IgD-negative memory B cell (primary cell): Measurements from ENCODE around the gene SLC12A7. TPM values are rescaled to one million over a fixed set of nuclear protein-coding genes. Genes with fewer than 3 reads are reported as not detected.
"Not testable (repeated sequence)": the region's sequence is repeated elsewhere in the genome, so short reads cannot be mapped to it uniquely, and the experiment has no call there.

Experiments used
- H3K27ac Mint-ChIP-seq, 3 donors: one replicate each; pipeline ENCODE4 v1.8.0; 2020 to 2022; ENCODE audit warnings: mild to moderate bottlenecking in 3 of 3, mixed read lengths in 3 of 3, moderate library complexity in 1 of 3
- H3K27me3 Mint-ChIP-seq: one replicate; pipeline ENCODE4 v1.8.0; 2021; ENCODE audit warnings: mixed read lengths
- H3K36me3 Mint-ChIP-seq: one replicate; pipeline ENCODE4 v1.8.0; 2020; ENCODE audit warnings: mild to moderate bottlenecking, mixed read lengths
- H3K4me1 Mint-ChIP-seq, 3 donors: one replicate each; pipeline ENCODE4 v1.8.0; 2020 to 2022; ENCODE audit warnings: mixed read lengths in 3 of 3, mild to moderate bottlenecking in 1 of 3
- H3K4me3 Mint-ChIP-seq, 4 donors: one replicate each; pipeline ENCODE4 v1.8.0; 2020 to 2022; ENCODE audit warnings: mild to moderate bottlenecking in 4 of 4, mixed read lengths in 4 of 4, moderate library complexity in 3 of 4
- H3K9me3 Mint-ChIP-seq, 3 donors: one replicate each; pipeline ENCODE4 v1.8.0; 2020 to 2021; ENCODE audit warnings: mixed read lengths in 3 of 3, mild to moderate bottlenecking in 1 of 3
- polyA plus RNA-seq: library from polyadenylated mRNA; unstranded; fragments of 300-500 nt; fragmentation: Illumina TruSeq; gene quantifications from one replicate; pipeline ENCODE4 v1.2.3, GENCODE V29; 2021

SLC12A7 gene
- polyA plus RNA-seq, 1 donor from 2014 or later = 10.9 TPM

DNA sequence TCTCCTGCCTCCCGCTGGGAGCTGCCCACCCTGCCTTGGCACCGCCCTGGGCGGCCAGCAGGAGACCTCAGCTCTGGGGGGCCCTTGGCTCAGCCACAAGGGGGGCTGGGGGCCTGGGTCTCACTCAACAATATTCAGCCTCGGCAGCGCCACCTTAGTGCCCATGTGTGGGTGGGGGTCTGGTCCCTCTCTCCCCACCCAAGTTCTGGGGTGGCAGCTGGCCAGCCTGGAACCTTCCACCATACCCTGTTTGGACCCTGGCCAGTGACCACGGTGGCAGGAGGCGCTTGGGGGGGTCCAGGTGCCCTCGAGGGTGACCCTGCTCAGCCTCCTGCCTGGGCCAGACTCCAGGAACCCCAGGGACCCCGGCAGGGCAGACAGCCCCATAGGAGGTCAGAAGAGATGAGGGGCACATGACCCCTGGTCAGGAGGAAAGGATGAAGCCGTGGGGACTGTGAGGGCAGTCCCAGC is 81.0 kb downstream of the SLC12A7 start:
- H3K27me3 Mint-ChIP-seq = peaks cover 15% of the 10 kb centered on the region
- H3K4me3 Mint-ChIP-seq = no peak overlapping the region
- H3K27ac Mint-ChIP-seq = no peak overlapping the region
- peaks cover 0 to 2% (median 0%) of the 10 kb centered on the region in 3 donors for H3K4me1 Mint-ChIP-seq
- H3K36me3 Mint-ChIP-seq = peaks cover 2% of the 10 kb centered on the region
- H3K9me3 Mint-ChIP-seq = no peaks in the 10 kb centered on the region

DNA sequence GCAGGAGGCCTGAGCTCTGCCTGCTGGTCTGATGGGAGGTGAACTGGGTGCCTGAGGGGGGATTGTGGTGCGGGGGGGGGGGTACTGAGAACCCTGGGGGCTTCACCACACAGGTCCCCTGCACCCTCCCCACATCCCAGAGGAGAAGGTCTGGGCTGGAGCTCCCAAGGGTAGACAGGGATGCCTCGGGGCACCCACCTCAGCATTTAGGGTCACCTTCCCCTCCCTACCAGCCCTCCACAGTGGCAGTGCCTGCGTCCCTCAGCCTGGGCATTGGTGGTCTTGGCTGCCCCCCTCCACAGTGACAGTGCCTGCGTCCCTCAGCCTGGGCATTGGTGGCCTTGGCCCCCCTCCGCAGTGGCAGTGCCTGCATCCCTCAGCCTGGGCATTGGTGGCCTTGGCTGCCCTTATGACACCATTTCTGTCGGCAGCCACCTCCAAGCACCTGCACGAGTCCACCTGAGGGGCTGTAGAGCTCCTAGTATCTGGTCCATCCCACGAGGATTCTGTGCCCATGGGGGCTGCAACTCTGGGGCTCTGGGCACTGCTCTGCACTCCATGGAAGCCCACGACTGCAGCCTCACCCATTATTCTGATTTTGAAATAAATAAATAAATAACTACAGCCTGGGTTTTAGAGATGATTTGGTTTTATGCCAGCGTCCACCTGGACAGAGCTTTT is 81.8 kb downstream of the SLC12A7 start:
- no peaks in the 10 kb centered on the region for H3K9me3 Mint-ChIP-seq
- H3K4me1 Mint-ChIP-seq = peaks cover 0 to 2% (median 0%) of the 10 kb centered on the region in 3 donors
- peaks cover 15% of the 10 kb centered on the region for H3K27me3 Mint-ChIP-seq
- H3K36me3 Mint-ChIP-seq = peaks cover 2% of the 10 kb centered on the region
- no peak overlapping the region for H3K4me3 Mint-ChIP-seq
- H3K27ac Mint-ChIP-seq = no peak overlapping the region

DNA sequence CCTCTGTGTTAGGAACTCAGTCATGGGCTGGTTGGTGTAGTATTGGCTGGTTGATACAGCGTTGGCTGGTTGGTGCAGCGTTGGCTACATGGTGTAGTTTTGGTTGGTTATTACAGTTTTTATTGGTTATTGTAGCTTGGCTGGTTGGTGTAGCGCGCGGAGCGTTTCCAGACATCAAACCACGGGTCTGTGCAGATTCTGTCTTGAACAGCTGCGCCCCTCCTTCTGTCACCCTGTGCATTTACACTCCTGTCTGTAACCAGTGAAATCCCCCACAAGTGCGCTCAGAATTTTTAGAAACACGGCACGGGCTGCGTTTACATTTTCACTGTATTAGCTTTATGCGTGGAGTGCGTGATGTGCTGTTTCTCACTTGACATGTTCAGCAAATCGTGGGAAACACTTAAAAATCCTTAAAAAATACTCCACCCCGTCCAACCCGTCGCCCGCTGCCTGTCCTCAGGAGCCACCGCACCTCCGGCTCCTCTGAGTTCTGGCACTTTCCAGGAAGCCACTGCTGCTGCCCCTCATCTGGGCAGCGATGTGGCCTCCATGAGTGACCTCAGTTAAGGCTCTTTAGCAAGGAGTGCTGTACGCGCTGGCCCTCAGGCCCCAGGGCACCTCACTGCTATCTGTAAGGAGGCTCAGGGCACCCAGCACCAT is 82.5 kb downstream of the SLC12A7 start:
- Mint-ChIP-seq H3K27ac (no peak overlapping the region), H3K36me3 (no peaks in the 10 kb centered on the region), H3K27me3 (peaks cover 15% of the 10 kb centered on the region), H3K9me3 (no peaks in the 10 kb centered on the region), H3K4me1 (no peaks in the 10 kb centered on the region), H3K4me3 (no peak overlapping the region)

DNA sequence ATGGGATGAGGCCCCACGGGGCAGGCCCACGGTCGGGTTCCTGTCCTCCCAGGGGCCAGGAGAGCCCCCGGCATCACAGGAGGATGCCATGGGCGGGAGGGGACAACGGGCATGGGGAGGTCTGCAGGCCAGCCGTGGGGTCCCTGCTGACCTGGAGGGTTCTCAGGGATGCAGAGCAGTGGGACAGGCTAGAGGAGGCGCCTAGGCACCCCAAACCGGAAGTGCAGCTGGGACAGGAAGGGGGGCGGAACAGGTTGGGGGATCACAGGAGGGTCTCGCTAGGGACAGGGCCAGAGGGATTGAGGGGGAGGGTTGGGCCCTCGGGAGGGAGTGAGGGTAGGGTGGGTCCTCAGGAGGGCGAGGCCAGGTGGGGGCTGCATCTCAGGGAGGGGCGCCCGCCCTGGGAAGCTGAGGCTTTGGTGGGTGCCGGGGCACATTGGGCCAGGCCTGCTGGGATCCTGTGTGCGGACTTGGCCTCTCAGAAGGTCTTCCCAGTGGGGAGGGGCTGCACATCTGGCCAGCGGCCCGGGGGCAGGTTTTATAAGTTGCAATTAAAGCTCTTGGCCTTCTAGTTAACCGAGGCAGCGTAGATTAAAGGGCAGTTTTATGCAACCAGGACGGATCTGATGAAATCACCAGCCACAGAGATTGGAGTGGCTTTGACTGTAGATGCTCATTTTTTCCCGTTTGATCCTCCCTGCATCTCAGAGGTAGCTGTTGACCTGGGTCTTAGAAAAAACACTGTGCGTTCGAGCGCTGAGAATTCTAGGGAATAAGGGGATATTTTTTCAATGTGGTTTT is 83.2 kb downstream of the SLC12A7 start:
- Mint-ChIP-seq H3K4me3 (no peak overlapping the region), H3K9me3 (no peaks in the 10 kb centered on the region), H3K4me1 (no peaks in the 10 kb centered on the region), H3K27me3 (peaks cover 15% of the 10 kb centered on the region), H3K36me3 (no peaks in the 10 kb centered on the region), H3K27ac (no peak overlapping the region)

DNA sequence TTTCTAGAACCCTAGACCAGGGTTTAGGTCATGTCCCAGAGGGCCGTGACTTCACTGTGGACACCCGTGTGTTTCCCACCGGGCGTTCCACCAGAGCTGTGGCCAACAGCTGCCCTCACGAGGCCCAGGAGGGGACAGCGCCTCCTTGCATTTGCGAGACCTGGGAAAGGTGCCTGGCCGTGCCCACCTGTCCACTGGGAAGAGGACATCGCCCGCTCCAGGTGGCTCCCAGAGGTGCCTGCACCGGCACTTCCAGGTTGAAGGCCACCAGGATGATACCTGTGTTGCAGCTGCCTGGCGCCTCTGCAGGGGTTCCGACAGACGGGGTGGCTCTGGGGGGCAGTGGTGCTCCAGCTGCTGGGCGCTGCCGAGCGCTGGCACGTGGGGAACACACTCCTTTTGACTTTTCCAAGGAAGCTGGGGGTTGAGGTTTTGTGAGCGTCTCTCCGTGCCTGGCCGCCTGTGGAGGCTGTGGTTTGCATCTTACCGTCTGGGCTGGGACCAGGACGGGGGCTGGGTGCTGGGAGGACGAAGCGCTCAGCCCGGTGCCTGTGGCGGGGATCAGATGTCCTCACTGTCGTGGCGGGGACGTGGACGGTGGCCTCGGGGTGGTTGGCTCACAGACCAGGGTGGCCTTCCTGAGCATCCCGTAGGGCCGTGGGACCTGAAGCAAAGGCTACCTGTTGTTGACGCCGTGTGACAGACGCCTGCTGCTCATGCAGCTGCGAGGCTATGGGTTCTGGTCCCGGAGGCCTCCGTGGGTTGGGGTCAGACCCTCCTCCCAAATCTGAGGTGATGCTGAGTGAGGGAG is 84.0 kb downstream of the SLC12A7 start:
- H3K27me3 Mint-ChIP-seq = peaks cover 15% of the 10 kb centered on the region
- no peaks in the 10 kb centered on the region for H3K9me3 Mint-ChIP-seq
- H3K4me1 Mint-ChIP-seq = no peaks in the 10 kb centered on the region
- H3K27ac Mint-ChIP-seq = no peak overlapping the region
- no peaks in the 10 kb centered on the region for H3K36me3 Mint-ChIP-seq
- no peak overlapping the region for H3K4me3 Mint-ChIP-seq

DNA sequence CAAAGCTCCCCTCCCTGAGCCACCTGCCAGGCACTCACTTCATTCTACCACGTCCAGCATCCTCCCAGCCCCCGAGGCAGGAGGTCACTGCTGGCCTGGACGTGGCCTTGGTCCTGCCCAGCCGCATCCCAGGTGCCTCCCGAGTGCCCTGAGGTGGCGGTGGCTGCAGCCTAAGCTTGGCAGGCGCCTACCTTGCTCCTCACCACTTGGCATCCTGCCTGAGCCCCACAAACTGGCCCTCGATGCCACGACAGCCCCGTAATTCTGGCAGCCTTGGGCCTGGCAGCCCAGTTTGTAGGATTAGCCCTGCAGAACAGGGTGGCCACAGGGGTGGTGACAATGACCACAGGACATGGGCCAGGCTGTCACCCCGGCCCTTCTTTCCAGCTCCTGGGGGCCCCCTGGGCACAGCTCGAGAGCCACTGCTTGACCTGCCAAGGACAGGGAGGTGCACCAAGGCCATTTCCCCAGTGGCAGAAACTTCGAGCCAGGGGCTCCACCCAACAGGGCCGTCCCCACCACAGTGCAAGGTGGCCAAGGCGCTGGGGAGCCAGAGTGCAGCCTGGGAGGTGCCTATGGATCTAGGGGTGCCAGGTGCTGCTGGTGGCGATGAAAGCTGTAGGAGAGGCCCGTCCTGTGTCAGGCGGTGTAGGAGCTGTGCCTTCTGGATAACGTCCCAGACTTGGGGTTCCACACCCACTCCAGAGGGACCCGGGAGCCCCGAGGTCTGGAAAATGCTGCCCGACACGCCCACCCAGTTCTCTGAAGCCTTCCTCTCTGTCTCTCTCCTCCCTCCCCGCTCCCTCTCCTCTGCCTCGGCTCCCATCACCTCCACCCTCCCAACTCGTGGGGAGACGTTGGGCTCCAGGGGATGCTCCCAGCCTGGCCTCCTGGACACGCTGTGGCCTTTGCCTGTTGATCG is 84.9 kb downstream of the SLC12A7 start:
- no peaks in the 10 kb centered on the region for H3K9me3 Mint-ChIP-seq
- H3K4me1 Mint-ChIP-seq = no peaks in the 10 kb centered on the region
- peaks cover 8% of the 10 kb centered on the region for H3K27me3 Mint-ChIP-seq
- no peak overlapping the region for H3K4me3 Mint-ChIP-seq
- H3K36me3 Mint-ChIP-seq = no peaks in the 10 kb centered on the region
- H3K27ac Mint-ChIP-seq = no peak overlapping the region

DNA sequence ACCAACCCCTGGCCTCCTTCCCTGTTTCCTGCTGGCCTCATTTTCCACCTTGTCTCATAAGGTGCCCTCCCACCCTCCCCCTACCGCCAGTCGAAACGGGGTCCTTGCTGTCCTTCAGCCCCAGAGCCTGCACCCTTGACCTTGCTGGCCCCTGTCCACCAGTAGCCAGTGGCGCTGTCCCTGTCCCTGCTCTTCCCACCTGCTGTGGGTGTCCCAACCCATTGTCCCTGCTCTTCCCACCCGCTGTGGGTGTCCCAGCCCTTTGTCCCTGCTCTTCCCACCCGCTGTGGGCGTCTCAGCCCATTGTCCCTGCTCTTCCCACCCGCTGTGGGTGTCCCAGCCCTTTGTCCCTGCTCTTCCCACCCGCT is 89.9 kb downstream of the SLC12A7 start:
- H3K27me3 Mint-ChIP-seq, H3K36me3 Mint-ChIP-seq, H3K4me1 Mint-ChIP-seq, H3K27ac Mint-ChIP-seq, H3K4me3 Mint-ChIP-seq, H3K9me3 Mint-ChIP-seq: not testable (repeated sequence)

DNA sequence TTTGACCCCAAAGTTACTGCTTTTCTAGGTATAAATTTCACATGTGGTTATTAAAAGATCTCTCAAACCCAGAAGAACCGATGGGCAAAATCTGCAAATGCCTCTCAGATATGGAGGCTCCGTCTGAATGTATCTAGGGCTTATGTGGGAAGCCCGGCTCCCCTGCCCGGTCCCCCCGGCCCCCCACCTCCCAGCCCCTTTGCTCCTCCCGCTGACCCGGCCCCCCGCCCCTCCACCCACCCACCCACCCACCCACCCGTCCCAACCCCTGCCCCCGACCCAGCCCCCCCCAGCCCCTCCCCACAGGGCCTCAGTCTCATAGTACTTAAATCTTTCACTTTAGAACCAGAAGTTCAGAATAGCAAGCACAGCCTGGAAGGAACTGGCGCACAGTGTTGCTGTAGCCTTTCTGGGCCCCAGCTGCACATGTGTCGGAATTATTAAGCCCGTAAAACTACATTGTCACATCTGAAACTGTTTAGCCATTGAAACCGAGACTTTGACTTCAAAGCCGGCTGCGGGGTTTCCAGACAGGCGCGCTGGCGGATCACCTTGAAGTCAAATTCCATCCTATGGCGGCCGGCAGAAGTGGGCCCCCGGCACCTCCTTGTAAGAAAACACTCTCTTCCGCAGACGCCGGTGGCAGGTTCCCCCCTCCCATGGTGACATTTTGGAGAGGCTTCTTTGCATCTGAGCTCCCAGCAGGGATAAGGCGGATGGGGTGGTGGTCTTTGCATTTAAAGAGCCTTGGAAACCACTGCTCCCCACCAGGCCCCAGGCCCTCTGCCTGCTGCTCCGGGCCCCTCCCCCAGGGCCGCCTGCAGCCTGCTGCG is 90.5 kb downstream of the SLC12A7 start:
- H3K4me3 Mint-ChIP-seq = no peak overlapping the region
- no peaks in the 10 kb centered on the region for H3K36me3 Mint-ChIP-seq
- no peaks in the 10 kb centered on the region for H3K4me1 Mint-ChIP-seq

DNA sequence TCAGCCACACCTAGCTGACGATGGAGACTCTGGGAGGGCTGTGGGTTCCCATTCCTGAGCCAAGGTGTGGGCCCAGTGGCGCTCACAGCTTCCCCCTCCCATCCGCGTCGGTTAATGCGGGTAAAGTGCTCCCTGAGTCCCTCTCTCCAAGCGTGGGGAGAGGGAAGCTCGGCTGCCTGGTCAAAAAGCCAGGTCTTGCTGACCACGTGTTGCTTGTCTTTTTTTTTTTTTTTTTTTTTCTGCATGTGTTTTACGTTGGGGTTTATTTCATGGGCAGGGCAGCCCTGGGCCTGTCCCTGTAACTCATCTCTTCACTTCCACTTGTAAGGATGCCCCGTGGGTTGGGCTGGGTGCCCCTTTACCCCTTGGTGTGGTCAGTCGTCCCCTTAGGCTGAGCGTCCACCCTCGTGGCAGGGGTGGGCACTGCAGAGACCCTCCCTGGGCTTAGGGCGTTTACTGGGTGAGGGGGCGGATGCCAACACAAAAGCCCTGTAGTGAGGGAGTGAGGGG is 91.4 kb downstream of the SLC12A7 start:
- Mint-ChIP-seq H3K36me3 (no peaks in the 10 kb centered on the region), H3K9me3 (no peaks in the 10 kb centered on the region), H3K27me3 (no peaks in the 10 kb centered on the region), H3K4me3 (peak overlapping the region in 1 of 4 donors; percentile 43), H3K27ac (no peak overlapping the region), H3K4me1 (no peaks in the 10 kb centered on the region)

More for the DNA sequence above, 90.5 kb downstream of the SLC12A7 start:
- Mint-ChIP-seq H3K9me3 (no peaks in the 10 kb centered on the region), H3K27ac (no peak overlapping the region), H3K27me3 (no peaks in the 10 kb centered on the region)

DNA sequence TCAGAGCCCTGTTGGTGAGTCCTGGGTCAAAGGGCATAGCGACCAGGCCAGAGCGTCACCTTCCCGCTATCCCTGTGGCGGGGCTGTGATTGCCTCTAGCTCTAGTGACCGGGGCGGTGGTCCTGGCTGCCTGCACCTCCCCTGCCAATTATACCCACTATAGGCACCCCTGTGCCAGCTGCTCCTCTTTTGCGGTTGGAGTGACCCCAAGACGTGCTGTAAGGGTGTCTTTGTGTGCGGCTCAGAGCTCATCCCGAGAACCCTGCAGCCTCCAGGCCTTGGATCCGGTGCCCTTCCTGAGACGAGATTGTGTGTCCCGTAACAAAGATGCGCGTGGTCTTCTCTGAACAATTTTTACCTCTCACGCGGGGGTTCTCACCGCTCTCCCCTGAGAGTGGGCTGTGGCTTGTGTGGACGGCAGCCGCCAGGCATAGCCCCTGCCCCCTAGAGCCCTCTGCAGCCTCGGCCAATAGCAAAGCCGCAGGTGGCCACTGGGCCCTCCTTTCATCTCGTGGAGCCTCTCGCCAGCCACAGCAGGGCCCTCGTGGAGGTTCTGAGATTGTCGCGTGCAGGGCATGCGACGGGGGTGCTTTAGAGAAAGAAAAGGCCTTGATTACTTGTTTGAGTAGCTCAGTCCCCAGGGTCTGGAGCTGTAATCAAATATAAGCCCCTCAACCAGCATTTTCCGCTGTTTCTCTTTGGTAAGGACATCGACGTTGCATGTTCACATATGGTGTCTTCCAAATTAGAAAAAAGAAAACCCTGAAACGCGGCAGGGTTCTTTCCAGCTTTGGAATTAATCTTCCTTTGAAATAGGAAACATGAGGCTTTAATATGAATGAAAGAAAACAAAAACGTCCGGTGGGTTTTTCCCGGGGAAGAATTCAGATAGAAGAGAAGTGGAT is 92.6 kb downstream of the SLC12A7 start:
- H3K9me3 Mint-ChIP-seq = no peaks in the 10 kb centered on the region
- H3K36me3 Mint-ChIP-seq = no peaks in the 10 kb centered on the region
- no peak overlapping the region for H3K4me3 Mint-ChIP-seq
- H3K27ac Mint-ChIP-seq = no peak overlapping the region
- no peaks in the 10 kb centered on the region for H3K4me1 Mint-ChIP-seq
- no peaks in the 10 kb centered on the region for H3K27me3 Mint-ChIP-seq

DNA sequence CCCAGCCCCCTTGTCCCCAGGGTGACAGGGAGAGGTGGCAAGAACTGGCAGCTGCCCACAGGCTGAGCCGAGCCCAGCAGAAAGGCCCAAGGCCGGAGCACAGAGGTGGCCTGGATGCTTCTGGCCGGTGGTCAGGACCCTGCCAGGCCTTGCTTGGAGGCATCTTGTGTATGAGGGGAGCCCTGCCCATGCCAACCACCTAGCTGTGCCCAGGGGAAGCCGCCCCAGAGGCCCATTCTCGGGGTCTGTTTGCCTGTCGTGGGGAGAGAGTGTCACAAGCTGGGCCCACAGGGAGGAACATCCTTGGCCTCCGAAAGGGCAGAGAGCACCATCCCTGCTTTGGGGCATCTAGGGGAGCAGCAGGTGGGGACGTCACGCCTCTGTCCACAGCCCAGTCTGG is 93.3 kb downstream of the SLC12A7 start:
- Mint-ChIP-seq H3K4me3 (no peak overlapping the region), H3K36me3 (no peaks in the 10 kb centered on the region), H3K4me1 (no peaks in the 10 kb centered on the region), H3K9me3 (no peaks in the 10 kb centered on the region), H3K27ac (no peak overlapping the region), H3K27me3 (no peaks in the 10 kb centered on the region)

DNA sequence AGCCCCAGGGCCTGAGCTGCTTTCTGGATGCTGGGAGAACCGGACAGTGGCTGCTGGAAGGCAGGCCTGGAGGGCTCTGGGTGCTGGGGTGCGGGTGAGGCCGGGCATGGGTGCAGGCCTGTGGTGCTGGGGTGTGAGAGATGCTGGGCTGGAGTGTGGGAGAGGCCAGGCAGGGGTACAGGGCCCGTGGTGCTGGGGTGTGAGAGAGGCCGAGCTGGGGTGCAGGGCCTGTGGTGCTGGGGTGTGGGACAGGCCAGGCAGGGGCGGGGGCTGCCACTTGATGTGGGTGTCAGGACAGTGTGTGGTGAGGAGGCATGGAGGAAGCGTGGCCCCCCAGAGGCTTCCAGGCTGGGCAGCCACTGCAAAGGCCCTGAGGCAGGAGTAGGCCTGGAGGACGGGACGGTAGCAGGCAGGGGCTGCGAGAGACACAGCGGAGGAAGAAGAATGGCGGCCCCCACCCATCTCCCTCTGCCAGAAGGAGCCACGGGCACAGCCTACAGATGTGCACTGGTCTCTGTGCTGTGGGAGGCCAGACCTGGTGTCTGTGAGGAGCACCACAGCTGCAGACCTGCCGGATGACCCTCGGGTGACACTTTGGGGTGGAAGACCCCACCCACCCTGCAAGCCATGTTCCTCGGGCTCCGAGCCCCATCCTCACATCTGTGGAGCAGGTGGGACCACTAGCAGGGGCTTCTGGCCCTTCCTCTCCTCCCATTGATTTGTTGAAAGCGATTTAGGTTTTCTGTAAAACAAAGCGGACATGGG is 94.0 kb downstream of the SLC12A7 start:
- Mint-ChIP-seq H3K9me3 (no peaks in the 10 kb centered on the region), H3K36me3 (no peaks in the 10 kb centered on the region), H3K4me1 (no peaks in the 10 kb centered on the region), H3K4me3 (no peak overlapping the region), H3K27me3 (no peaks in the 10 kb centered on the region), H3K27ac (no peak overlapping the region)
